H1 (cell line): ENCODE data around the gene SEMA3D. TPM values are rescaled to one million over a fixed set of nuclear protein-coding genes. Genes with fewer than 3 reads are reported as not detected.

ENCODE experiments used
- EGR1 ChIP-seq: IDR thresholded peaks from 2 replicates; pipeline ENCODE4 v1.6.1; 2011; ENCODE audit warnings: low read depth, low read length, borderline replicate concordance
- EP300 ChIP-seq, 2 experiments: IDR thresholded peaks; 1 replicate in 1 of 2; 2 replicates in 1 of 2; pipeline ENCODE4 v1.6.1; 2011 to 2012; ENCODE audit warnings: low read depth in 2 of 2, low read length in 2 of 2, mild to moderate bottlenecking in 2 of 2, borderline replicate concordance in 1 of 2, inconsistent platforms in 1 of 2, moderate library complexity in 1 of 2
- HDAC6 ChIP-seq: IDR thresholded peaks from one replicate; pipeline ENCODE4 v1.7.1; 2012; ENCODE audit warnings: low read depth, mild to moderate bottlenecking, inconsistent platforms, low read length, moderate library complexity
- NRF1 ChIP-seq: IDR thresholded peaks from 2 replicates; pipeline ENCODE4 v1.6.1; 2011; ENCODE audit warnings: mild to moderate bottlenecking, low read depth, low read length, improper control_type of control experiment
- POU5F1 ChIP-seq: IDR thresholded peaks from 2 replicates; pipeline ENCODE4 v1.6.1; 2011; ENCODE audit warnings: low read depth, mild to moderate bottlenecking, low read length, moderate library complexity
- TCF12 ChIP-seq: IDR thresholded peaks from 2 replicates; pipeline ENCODE4 v1.6.1; 2011; ENCODE audit warnings: low read depth, mild to moderate bottlenecking, low read length
- polyA plus RNA-seq, 7 experiments: library from polyadenylated mRNA; depleted of rRNA in 3 of 7; stranded (reverse) in 5 of 7; unstranded in 2 of 7; fragments of >200 nt in 5 of 7; fragments of 200-250 nt in 2 of 7; gene quantifications; 1 replicate in 5 of 7; 2 replicates in 1 of 7; 4 replicates in 1 of 7; pipeline versions ENCODE4 v1.2.1 to v1.2.3, GENCODE V29; 2011 to 2013; ENCODE audit warnings: missing spikeins in 2 of 7, mixed read lengths in 2 of 7
- total RNA-seq: library from RNA; stranded (reverse); fragmentation: NEBNext Ultra II Directional; extraction: Animal tissue kit (Norgen Biotek cat#: 25700); gene quantifications from 2 replicates; pipeline ENCODE4 v1.2.1, GENCODE V29; 2021
- TF ChIP-seq, protein P1 (sequence below): fragments of 300-600 bp; sonication (generic); IDR thresholded peaks from 2 replicates; pipeline ENCODE4 v1.7.1; 2012; ENCODE audit warnings: low read length, moderate library complexity, mild to moderate bottlenecking, inconsistent platforms; ENCODE audit not compliant: insufficient replicate concordance

Gene SEMA3D
- total and polyA plus RNA-seq, 2 of the 8 experiments (the other 6 are each of a cell fraction or from before 2014, with no cell fraction given) = 1.6 to 3.5 TPM

DNA sequence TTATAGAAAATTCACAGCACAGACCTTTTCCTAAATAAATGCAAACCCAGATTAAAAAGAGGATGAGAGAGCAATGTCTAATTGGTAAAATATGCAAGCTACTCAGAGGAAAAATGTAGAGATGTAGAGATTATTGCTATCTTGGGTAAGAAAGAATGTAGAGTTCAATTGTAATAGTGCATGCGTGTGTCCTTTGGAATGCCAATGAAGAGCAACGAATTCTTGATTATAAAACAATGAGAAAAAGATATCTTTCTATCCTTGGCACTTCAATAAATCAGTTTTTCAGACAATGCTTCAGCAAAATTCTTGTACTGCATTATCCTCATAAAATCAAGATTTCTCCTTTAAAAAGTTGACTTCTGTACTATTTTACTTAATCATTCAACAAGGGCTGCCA lies 50.9 kb downstream of the SEMA3D start (continued):
- TF ChIP-seq, protein P1, sequence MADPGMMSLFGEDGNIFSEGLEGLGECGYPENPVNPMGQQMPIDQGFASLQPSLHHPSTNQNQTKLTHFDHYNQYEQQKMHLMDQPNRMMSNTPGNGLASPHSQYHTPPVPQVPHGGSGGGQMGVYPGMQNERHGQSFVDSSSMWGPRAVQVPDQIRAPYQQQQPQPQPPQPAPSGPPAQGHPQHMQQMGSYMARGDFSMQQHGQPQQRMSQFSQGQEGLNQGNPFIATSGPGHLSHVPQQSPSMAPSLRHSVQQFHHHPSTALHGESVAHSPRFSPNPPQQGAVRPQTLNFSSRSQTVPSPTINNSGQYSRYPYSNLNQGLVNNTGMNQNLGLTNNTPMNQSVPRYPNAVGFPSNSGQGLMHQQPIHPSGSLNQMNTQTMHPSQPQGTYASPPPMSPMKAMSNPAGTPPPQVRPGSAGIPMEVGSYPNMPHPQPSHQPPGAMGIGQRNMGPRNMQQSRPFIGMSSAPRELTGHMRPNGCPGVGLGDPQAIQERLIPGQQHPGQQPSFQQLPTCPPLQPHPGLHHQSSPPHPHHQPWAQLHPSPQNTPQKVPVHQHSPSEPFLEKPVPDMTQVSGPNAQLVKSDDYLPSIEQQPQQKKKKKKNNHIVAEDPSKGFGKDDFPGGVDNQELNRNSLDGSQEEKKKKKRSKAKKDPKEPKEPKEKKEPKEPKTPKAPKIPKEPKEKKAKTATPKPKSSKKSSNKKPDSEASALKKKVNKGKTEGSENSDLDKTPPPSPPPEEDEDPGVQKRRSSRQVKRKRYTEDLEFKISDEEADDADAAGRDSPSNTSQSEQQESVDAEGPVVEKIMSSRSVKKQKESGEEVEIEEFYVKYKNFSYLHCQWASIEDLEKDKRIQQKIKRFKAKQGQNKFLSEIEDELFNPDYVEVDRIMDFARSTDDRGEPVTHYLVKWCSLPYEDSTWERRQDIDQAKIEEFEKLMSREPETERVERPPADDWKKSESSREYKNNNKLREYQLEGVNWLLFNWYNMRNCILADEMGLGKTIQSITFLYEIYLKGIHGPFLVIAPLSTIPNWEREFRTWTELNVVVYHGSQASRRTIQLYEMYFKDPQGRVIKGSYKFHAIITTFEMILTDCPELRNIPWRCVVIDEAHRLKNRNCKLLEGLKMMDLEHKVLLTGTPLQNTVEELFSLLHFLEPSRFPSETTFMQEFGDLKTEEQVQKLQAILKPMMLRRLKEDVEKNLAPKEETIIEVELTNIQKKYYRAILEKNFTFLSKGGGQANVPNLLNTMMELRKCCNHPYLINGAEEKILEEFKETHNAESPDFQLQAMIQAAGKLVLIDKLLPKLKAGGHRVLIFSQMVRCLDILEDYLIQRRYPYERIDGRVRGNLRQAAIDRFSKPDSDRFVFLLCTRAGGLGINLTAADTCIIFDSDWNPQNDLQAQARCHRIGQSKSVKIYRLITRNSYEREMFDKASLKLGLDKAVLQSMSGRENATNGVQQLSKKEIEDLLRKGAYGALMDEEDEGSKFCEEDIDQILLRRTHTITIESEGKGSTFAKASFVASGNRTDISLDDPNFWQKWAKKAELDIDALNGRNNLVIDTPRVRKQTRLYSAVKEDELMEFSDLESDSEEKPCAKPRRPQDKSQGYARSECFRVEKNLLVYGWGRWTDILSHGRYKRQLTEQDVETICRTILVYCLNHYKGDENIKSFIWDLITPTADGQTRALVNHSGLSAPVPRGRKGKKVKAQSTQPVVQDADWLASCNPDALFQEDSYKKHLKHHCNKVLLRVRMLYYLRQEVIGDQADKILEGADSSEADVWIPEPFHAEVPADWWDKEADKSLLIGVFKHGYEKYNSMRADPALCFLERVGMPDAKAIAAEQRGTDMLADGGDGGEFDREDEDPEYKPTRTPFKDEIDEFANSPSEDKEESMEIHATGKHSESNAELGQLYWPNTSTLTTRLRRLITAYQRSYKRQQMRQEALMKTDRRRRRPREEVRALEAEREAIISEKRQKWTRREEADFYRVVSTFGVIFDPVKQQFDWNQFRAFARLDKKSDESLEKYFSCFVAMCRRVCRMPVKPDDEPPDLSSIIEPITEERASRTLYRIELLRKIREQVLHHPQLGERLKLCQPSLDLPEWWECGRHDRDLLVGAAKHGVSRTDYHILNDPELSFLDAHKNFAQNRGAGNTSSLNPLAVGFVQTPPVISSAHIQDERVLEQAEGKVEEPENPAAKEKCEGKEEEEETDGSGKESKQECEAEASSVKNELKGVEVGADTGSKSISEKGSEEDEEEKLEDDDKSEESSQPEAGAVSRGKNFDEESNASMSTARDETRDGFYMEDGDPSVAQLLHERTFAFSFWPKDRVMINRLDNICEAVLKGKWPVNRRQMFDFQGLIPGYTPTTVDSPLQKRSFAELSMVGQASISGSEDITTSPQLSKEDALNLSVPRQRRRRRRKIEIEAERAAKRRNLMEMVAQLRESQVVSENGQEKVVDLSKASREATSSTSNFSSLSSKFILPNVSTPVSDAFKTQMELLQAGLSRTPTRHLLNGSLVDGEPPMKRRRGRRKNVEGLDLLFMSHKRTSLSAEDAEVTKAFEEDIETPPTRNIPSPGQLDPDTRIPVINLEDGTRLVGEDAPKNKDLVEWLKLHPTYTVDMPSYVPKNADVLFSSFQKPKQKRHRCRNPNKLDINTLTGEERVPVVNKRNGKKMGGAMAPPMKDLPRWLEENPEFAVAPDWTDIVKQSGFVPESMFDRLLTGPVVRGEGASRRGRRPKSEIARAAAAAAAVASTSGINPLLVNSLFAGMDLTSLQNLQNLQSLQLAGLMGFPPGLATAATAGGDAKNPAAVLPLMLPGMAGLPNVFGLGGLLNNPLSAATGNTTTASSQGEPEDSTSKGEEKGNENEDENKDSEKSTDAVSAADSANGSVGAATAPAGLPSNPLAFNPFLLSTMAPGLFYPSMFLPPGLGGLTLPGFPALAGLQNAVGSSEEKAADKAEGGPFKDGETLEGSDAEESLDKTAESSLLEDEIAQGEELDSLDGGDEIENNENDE = no peak
- TF ChIP-seq EP300 (IDR thresholded peaks at IDR 0.05; ENCODE audit: borderline replicate concordance in 1 of 2, low read depth in 2 of 2, low read length in 2 of 2) (no peak), TCF12 (no peak), POU5F1 (no peak), HDAC6 (no peak), EGR1 (no peak), NRF1 (no peak)
- TF ChIP-seq, all 59 proteins: peak for 0
